CMK (cell line): ENCODE data around the gene IFNA2.
"Not testable (repeated sequence)": the region's sequence is repeated elsewhere in the genome, so short reads cannot be mapped to it uniquely, and the experiment has no call there.

ENCODE experiments used
- DNase-seq: peaks from one replicate; pipeline ENCODE4 v3.0.0-alpha.2; 2010; ENCODE audit warnings: low read depth

The IFNA2 gene

DNA sequence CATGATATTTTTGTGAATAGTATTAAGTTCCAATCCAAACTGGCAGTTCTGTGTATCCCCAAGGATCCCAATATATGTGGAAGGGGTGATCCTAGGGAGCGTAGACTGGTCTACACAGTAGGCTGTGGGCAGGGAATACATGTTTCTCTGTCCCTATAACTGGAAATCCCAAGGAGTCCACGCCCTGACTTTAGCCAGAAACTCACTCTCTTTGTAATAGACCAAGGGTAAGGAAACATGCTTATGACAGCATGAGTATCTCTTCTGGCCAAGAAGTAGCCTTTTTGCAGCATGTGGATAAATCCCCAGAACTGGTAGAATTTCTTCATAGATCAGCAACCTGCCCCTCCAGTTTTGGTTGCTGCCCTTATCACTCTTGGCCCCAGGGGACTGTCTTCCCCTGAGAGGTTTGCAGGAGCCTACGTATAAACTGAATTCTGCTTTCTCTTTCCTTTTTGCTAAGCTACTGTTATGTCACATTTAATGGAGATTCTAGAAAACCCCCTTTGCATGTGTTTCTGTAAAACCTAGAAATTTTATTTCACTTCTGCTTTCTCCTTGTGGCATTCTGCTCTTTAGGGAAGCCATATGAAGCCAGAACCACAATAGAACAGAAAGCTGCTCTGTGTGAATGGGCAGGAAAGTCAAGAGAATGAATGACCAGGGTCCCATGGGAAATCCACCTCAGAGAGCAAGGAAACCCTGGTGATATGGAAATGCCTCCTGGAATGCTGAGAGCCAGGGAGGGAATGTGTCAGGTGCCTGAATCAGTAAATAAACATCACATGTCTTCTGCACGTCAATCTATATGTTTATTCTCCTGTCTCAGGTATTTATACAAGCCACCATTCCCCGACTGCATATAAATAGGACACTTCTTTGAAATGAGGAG, 3.5 kb downstream of the IFNA2 start:
- no peak for DNase-seq

DNA sequence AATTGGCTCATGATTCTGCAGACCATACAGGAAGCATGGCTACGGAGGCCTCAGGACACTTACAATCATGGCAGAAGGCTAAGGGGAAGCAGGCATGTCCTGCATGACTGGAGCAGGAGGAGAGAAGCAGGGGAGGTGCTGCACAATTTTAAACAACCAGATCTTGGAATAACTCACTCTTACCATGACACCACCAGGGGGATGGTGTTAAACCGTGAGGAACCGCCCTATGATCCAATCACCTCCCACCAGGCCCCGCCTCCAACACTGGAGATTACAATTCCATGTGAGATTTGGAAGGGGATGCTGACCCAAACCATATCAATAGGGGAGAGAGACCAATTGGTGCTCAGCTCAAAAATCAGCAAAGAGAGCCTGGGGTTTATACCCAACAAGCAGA, 13.7 kb downstream of the IFNA2 start:
- not testable (repeated sequence) for DNase-seq

DNA sequence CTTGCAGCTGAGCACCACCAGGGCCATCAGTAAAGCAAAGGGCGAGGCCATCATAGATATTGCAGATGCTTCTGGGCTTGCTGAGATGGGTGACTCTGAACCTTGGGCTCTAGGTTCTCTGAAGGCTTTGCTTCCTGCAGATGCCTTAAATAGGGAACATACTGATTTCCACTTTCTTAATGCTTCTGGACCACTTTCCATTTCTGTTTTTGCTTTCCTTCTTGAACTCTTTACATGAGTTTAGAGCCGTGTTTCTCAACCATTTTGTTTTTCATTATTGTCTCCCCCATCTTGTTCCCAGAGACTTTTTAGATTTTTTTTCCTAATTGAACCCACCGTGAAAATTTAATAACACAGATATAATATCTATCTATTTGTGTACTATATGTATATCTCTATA, 17.2 kb downstream of the IFNA2 start, which contains the start of gene IFNA13:
Gene IFNA13, minus strand, starts transcription at position 101 of the 400 bp plus-strand sequence. Its CDS starts 47 bp downstream, at position 54.
- DNase-seq = no peak

DNA sequence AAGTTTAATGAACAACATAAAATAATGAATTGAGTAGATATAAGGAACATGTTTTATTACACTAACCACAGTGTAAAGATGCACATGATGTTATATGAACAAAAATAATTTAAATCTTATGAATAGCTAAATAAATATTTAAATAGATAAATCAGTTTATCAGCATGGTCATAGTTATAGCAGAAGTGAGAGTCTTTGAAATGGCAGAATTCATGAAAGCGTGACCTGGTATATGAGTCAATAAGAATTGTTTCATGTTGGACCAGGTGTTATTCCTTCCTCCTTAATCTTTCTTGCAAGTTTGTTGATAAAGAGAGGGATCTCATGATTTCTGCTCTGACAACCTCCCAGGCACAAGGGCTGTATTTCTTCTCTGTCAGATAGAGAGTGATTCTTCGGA, 18.0 kb downstream of the IFNA2 start:
- not testable (repeated sequence) for DNase-seq

DNA sequence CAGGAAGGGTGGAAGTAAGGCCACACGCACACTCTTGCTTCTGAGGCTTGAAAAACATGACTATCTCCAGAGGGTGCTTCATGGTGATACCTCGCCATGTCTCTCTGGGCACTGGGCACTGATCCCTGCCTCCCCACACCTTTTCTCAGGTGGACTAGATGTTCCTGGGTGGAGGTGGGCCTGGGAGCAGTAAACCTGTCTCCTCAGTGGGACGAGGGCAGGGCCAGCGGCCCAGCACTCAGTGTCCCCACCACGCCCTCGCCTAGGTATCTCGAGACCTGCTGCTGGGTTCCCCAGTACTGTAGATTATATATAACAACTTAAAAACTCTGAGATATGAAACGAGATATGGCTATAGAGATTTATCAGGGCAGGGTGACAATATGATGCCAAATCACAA, 22.9 kb downstream of the IFNA2 start:
- no peak for DNase-seq

DNA sequence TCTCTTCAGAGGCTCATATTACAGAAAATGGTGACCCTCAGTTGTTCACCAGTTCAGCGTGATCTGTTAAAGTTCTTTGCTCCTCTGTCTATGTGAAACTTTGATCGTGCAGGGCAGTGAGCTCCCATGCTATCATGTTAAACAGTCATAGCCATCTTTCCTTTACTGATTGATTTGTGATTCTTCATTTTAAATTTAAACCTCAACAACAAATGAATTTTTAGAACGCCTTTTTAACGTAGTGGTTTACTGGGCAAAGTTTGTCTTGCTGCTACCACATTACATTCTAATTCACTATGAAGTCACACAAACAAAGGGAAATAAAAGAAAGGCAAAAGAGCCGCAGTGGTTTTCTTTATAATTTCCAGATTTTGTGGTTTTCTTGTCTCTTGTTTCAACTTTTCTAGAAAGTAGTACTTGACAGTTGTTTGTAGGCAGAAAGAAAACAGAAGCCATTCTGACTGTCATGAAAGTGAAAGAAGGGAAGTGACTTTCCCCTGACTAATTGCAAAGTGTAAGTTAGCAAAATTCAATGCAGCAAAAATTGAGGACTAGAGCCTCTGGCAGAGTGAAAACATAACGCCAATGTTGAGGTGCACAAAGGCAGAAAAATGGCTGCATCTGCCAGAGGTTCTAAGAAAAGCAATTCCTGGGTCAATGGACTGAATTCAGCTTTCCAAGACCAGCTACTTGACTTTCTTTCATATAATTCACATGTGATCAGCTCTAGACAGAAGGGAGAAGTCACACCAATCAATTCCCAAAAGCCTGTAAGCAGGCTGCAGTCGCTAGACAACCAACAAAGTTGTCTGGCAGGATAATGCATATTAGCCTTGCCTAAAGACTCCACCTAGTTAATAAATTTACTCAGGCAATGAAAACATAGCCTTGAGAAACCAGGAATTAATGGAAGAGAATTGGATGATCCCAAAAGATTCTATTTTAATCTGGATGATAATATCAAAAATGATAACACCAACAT, 27.4 kb downstream of the IFNA2 start:
- DNase-seq = no peak

DNA sequence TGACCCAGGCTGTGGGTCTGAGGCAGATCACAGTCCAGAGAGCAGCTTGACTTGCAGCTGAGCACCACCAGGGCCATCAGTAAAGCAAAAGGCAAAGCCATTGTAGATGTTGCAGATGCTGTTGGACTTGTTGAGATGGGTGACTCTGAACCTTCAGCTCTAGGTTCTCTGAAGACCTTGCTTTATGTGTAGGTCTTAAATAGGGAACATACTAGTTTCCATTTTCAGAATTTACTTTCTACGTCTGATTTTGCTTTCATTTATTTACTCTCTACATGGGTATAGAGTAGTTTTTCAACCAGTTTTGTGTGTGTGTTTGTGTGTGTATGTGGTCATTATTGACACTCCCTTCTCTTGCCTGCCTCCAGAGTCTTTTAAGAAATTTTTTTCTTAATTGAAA, 34.4 kb downstream of the IFNA2 start, which contains the start of gene IFNA6:
Gene IFNA6, minus strand, starts transcription at position 101 of the 400 bp plus-strand sequence. Its CDS starts 0 bp downstream, at position 101.
- no peak for DNase-seq

DNA sequence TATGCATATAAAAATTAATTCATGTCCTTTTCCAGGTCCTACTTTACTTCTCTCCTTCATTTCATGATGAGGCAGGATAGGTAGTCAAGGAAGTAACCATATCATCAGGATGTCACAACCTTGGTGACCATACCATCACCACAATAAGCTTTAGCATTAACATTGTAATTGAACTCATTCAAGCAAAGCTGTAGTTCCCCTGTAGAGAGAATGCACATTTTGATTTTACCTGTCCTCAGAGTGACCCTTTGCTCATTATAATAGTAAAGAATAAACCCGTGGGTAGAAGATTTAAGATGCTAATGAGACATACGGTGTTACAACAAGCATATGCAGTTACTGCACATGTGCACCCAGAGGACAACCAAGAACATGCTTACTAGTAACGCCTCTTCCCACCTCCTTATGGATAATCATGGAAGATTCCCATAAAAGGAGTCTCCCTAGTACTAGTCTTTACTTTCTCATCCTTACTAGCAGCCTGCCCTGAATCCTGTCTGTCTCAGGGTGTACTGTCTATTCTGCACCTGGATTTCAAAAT, 36.7 kb downstream of the IFNA2 start:
- DNase-seq = no peak

DNA sequence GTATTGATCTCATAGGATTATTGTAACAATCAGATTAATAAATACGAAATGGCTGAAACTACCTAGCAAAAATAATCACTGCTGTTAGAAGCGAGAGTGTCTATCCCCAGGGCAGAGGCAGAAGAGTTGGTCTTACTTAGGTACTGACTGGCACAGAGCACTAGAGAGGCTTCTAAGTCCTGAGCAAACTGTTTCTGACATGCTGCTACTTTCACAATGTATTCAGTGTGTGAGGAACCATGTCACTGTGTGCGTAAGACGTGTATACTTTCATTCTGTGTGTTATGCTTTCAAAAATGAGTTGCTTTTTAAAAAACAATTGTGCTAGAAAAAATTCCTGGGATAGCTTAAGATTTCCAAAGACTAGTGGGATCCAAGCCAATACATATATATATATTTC, 44.5 kb downstream of the IFNA2 start:
- DNase-seq = no peak

DNA sequence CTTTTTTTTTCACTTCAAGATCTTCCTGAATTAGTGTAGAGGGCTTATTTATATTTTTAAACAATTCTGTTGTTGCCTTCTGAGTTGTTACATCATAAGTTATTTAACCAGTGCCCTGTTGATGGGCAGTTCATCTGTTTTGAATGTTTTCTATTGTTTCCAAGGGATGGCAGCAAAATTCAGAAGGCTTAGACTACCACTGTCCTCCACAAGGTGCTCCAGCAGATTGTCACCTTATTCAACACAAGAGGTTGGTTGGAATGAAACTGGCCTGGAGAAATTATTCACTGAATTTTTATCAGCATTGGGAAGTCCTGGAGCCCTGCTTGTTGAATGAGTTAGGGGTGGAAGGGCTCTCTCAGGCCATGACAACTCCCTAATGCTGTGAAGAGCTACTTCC, 48.7 kb downstream of the IFNA2 start:
- DNase-seq = no peak

DNA sequence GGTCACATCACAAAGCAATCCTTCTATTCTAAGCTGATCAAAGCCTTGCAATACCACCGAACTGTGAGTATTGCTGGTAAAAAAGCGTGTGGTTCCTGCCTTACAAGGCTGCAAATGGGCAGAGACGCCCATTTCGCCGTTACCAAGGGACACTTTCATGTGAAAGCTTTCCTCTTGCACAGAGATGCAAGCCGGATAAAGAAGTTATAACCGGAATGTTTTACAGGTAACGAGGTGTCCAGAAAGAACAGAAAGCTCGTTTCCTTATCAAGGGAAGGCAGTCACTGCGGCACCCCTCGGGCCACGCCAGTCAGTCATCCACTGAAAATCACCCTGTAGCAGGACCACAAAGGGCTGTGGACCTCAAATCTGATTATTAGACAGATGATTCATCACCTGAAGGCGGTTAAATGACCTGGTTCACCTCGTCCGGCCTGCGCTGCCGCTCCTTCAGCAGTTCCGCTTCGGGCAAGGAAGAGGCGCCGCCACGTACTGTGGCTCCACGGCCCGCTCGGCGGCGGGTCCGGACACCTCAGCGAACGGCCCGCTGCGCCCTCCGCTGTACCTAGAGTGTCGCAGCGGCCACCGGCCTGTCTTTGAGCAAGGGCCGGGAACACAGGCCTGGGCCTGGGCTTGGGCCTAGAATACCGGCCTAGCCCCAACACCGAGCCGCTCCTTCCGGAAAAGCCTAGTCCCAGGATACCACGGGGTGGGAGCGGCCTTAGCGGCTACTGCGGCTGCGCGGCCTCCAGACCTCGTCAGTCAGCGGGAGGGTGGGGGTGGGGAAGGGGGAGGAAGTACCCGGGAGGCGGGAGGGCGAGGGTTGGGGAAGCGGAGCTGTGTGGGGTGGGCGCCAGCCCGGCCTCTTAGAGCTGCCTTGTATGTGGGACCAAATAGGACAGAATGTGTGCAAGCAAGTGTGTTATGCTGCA, 50.2 kb downstream of the IFNA2 start, which contains the start of gene KLHL9:
Gene KLHL9, minus strand, starts transcription at position 704 of the 932 bp plus-strand sequence. Its CDS starts 545 bp downstream, at position 159.
- no peak for DNase-seq
